Fibroblast of lung (primary cell): ENCODE data around the gene PFKP. TPM values are rescaled to one million over a fixed set of nuclear protein-coding genes. Genes with fewer than 3 reads are reported as not detected.

Experiments
- DNase-seq, 2 donors: peaks; one replicate each; pipeline versions ENCODE4 v3.0.0 to v3.0.0-alpha.2; 2010; ENCODE audit warnings: low read depth in 2 of 2
- H2AFZ ChIP-seq: 2 replicates; pipeline ENCODE4 v1.5.1; 2012; ENCODE audit warnings: low read length, control low read depth, inconsistent platforms
- H3K27ac ChIP-seq: 2 replicates; pipeline ENCODE4 v1.5.1; 2011; ENCODE audit warnings: low read length, control low read depth; ENCODE audit not compliant: insufficient read depth
- H3K27me3 ChIP-seq: 2 replicates; pipeline ENCODE4 v1.5.1; 2011; ENCODE audit warnings: mild to moderate bottlenecking, low read length; ENCODE audit not compliant: control insufficient read depth, insufficient read depth
- H3K36me3 ChIP-seq: 2 replicates; pipeline ENCODE4 v1.5.1; 2011; ENCODE audit warnings: low read length; ENCODE audit not compliant: control insufficient read depth, insufficient read depth
- H3K4me1 ChIP-seq: 2 replicates; pipeline ENCODE4 v1.5.1; 2011; ENCODE audit warnings: low read length; ENCODE audit not compliant: control insufficient read depth, insufficient read depth; ENCODE audit errors: extremely low read depth
- H3K4me2 ChIP-seq: 2 replicates; pipeline ENCODE4 v1.5.1; 2011; ENCODE audit warnings: low read length, control low read depth; ENCODE audit not compliant: insufficient read depth; ENCODE audit errors: extremely low read depth
- H3K4me3 ChIP-seq, 4 experiments: fragments of 200-600 bp in 1 of 4; sonication (generic) in 1 of 4; replicated peaks in 1 of 4; 2 replicates each; pipeline ENCODE4 v1.5.1; 2011 to 2016; ENCODE audit warnings: low read length in 4 of 4, low read depth in 3 of 4, mild to moderate bottlenecking in 3 of 4, control low read depth in 2 of 4, inconsistent platforms in 1 of 4, mixed read lengths in 1 of 4; ENCODE audit not compliant: insufficient read depth in 1 of 4; ENCODE audit errors: control extremely low read depth in 1 of 4
- H3K79me2 ChIP-seq: 2 replicates; pipeline ENCODE4 v1.5.1; 2012; ENCODE audit warnings: mild to moderate bottlenecking, low read length, inconsistent platforms; ENCODE audit not compliant: control insufficient read depth, insufficient read depth
- H3K9ac ChIP-seq: 2 replicates; pipeline ENCODE4 v1.5.1; 2011; ENCODE audit warnings: mild to moderate bottlenecking, low read length, control low read depth; ENCODE audit not compliant: insufficient read depth
- H3K9me3 ChIP-seq: 2 replicates; pipeline ENCODE4 v1.5.1; 2012; ENCODE audit warnings: low read depth, low read length; ENCODE audit not compliant: control insufficient read depth, insufficient read depth
- H4K20me1 ChIP-seq: 2 replicates; pipeline ENCODE4 v1.5.1; 2011; ENCODE audit warnings: low read length; ENCODE audit not compliant: control insufficient read depth, insufficient read depth; ENCODE audit errors: extremely low read depth
- EZH2 ChIP-seq: IDR thresholded peaks from 2 replicates; pipeline ENCODE4 v1.5.1; 2012; ENCODE audit warnings: low read length, control low read depth, mild to moderate bottlenecking; ENCODE audit errors: missing control alignments
- polyA plus RNA-seq, 2 donors: library from polyadenylated mRNA; depleted of rRNA in 1 of 2; stranded (reverse) in 1 of 2; unstranded in 1 of 2; fragments of >200 nt; gene quantifications; 2 replicates each; pipeline ENCODE4 v1.2.1, GENCODE V29; 2011 to 2012; ENCODE audit warnings: missing spikeins in 1 of 2
- total RNA-seq: library from RNA; depleted of rRNA; stranded (reverse); fragments of >200 nt; gene quantifications from 2 replicates; pipeline ENCODE4 v1.2.1, GENCODE V29; 2014
- TF ChIP-seq, protein P1 (sequence below), 2 donors: IDR thresholded peaks in 1 of 2; conservative IDR thresholded peaks in 1 of 2; 1 replicate in 1 of 2; 2 replicates in 1 of 2; pipeline ENCODE4 v1.5.1; 2011 to 2012; ENCODE audit warnings: low read length in 2 of 2, control low read depth in 1 of 2, inconsistent platforms in 1 of 2, low read depth in 1 of 2, mild to moderate bottlenecking in 1 of 2

PFKP gene
- total and polyA plus RNA-seq, 2 donors (not counting 1 experiment from before 2014, with no cell fraction given), result 74.3 to 90.3 TPM

DNA sequence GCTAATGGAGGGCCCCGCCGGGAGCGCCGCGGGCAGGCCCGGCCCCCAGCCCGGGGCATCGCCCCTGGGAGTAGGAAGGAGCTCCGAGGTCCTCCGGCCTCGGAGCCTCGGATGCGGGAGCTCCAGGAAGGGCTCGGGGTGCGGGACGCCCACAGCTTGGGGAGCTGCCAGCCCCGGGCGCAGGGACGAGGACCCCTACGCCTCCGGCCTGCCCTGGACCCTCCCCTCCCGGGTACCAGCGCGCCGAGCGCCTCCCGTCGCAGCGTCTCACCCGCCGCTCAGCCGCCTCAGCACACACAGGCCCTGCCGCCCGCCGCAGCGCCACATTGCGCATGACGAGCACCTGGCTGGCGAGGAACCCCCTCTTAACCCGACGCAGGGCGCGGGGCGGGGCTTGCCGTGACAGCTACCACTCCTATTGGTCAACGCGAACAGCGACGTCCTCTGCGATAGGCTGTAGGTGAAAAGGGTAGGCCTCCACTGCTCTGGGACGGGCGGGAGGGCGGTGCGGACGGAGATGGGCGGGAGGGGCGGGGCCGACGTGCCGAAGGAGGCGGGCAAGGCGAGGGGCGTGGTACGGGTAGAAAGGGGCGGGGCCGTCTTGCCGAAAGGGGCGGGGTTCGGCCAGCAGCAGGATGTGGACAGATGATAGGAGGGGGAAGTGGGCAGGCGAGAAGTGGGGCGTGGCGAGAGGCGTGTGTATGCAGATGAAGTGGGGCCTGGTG is 105.3 kb downstream of the PFKP start, which contains the start of gene PITRM1:
Gene PITRM1, minus strand, starts transcription at position 337 of the 725 bp plus-strand sequence. Its CDS starts 10 bp downstream, at position 327.
- H3K79me2 ChIP-seq, result peaks cover 32% of the 10 kb centered on the region
- no peaks in the 10 kb centered on the region for H3K4me1 ChIP-seq
- peak within 1 kb of the TSS; percentile 98 for H3K9ac ChIP-seq
- DNase-seq, result peak; percentile 99
- H3K9me3 ChIP-seq, result no peaks in the 10 kb centered on the region
- peak within 1 kb of the TSS; percentile 67 for H2AFZ ChIP-seq
- no peak for TF ChIP-seq EZH2
- TF ChIP-seq, protein P1, sequence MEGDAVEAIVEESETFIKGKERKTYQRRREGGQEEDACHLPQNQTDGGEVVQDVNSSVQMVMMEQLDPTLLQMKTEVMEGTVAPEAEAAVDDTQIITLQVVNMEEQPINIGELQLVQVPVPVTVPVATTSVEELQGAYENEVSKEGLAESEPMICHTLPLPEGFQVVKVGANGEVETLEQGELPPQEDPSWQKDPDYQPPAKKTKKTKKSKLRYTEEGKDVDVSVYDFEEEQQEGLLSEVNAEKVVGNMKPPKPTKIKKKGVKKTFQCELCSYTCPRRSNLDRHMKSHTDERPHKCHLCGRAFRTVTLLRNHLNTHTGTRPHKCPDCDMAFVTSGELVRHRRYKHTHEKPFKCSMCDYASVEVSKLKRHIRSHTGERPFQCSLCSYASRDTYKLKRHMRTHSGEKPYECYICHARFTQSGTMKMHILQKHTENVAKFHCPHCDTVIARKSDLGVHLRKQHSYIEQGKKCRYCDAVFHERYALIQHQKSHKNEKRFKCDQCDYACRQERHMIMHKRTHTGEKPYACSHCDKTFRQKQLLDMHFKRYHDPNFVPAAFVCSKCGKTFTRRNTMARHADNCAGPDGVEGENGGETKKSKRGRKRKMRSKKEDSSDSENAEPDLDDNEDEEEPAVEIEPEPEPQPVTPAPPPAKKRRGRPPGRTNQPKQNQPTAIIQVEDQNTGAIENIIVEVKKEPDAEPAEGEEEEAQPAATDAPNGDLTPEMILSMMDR (conservative IDR thresholded peaks at IDR 0.05 in 1 of 2, IDR thresholded peaks at IDR 0.05 in 1 of 2; ENCODE audit: low read depth in 1 of 2, low read length in 2 of 2), result no peak
- H3K36me3 ChIP-seq, result peaks cover 15% of the 10 kb centered on the region
- H3K27me3 ChIP-seq, result no peaks in the 10 kb centered on the region
- H3K4me2 ChIP-seq, result peak within 1 kb of the TSS; percentile 75
- peak within 1 kb of the TSS; percentile 96 for H3K27ac ChIP-seq
- no peaks in the 10 kb centered on the region for H4K20me1 ChIP-seq
- H3K4me3 ChIP-seq, result peak within 1 kb of the TSS; percentile 72 to 97 (median 92)

DNA sequence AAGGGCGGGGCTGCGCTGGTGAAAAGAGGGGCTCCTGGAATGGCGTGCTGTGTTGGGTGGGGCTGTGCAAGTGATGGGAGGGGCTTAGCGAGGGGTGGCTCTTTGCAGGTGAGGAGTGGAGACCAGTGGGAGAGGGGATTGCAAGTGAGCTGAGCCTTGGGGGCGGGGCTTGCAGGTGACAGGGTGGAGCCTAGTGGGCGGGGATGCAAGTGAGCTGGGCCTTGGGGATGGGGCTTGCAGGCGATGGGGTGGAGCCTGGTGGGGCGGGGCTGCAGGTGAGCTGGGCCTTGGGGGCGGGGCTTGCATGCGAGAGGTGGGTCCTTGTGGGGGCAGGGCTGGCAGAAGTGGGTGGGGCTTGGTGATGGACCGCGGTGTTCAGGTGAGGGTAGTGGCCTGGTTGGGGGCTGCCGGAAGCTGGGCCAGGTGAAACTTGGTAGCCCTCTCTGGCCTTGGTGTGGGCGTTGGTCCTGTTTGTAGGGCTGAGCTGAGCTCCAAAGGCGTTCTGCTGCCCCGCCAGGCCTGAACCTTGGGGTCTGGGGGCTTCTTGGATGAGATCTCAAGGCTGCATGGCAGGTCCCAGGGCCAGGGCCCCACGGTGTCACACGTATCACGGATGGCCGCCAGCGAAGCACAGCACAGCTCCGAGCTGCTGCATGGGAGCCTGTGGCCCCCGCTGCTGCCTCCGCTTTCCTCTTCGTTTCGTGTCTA is 106.0 kb downstream of the PFKP start:
- Histone ChIP-seq H3K36me3 (peaks cover 10% of the 10 kb centered on the region), H3K9me3 (no peaks in the 10 kb centered on the region), H3K9ac (no peak overlapping the region), H3K4me2 (peak overlapping the region; percentile 75), H3K4me3 (peak overlapping the region; percentile 43 to 61 (median 54)), H4K20me1 (no peaks in the 10 kb centered on the region), H3K27me3 (no peaks in the 10 kb centered on the region), H3K79me2 (peaks cover 28% of the 10 kb centered on the region), H2AFZ (peak overlapping the region; percentile 67), H3K27ac (no peak overlapping the region), H3K4me1 (no peaks in the 10 kb centered on the region)
- TF ChIP-seq, protein P1 (conservative IDR thresholded peaks at IDR 0.05 in 1 of 2, IDR thresholded peaks at IDR 0.05 in 1 of 2; ENCODE audit: low read depth in 1 of 2, low read length in 2 of 2), result no peak
- TF ChIP-seq EZH2, result no peak
- DNase-seq, result no peak

DNA sequence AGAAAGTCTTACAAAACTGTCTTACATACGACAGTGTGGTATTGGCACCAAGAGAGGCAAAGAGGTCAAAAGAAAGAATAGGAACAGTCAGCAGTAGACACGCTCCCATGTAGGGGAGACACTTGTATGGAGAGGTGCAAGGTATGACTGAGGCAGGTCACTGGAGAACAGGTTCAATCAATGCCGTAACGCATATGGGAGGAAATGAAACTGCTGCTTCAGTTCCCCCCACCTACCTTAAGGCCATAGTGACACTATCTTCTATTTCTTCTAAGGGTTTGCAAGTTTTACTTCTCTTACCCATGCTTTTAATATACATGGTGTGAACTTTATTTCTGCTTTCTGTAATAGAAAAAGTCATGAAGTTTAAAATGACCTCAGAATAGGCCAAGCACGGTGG is 110.7 kb downstream of the PFKP start:
- no peaks in the 10 kb centered on the region for H3K9me3 ChIP-seq
- no peak for TF ChIP-seq EZH2
- TF ChIP-seq, protein P1 (conservative IDR thresholded peaks at IDR 0.05 in 1 of 2, IDR thresholded peaks at IDR 0.05 in 1 of 2; ENCODE audit: low read depth in 1 of 2, low read length in 2 of 2), result no peak

More for the DNA sequence above, 110.7 kb downstream of the PFKP start:
- Histone ChIP-seq H4K20me1 (no peaks in the 10 kb centered on the region), H3K36me3 (no peaks in the 10 kb centered on the region), H3K9ac (no peak overlapping the region), H3K4me3 (no peak overlapping the region), H3K4me1 (no peaks in the 10 kb centered on the region), H3K4me2 (no peak overlapping the region), H3K79me2 (no peaks in the 10 kb centered on the region), H3K27ac (no peak overlapping the region), H3K27me3 (peaks cover 7% of the 10 kb centered on the region), H2AFZ (no peak overlapping the region)
- DNase-seq, result no peak
